Type B pancreatic cell (in vitro differentiated cells): ENCODE data around the gene ATP10D. TPM values are rescaled to one million over a fixed set of nuclear protein-coding genes. Genes with fewer than 3 reads are reported as not detected.

Experiments used
- DNase-seq: peaks from one replicate; pipeline ENCODE4 v3.0.0; 2021; ENCODE audit warnings: mixed read lengths; ENCODE audit not compliant: unreplicated experiment; ENCODE audit errors: extremely low spot score
- H3K27ac Mint-ChIP-seq: 2 replicates; pipeline ENCODE4 v1.8.0; 2021; ENCODE audit warnings: mild to moderate bottlenecking, mixed read lengths
- H3K27me3 Mint-ChIP-seq: 2 replicates; pipeline ENCODE4 v1.8.0; 2021; ENCODE audit warnings: mixed read lengths
- H3K36me3 Mint-ChIP-seq: 2 replicates; pipeline ENCODE4 v1.8.0; 2021; ENCODE audit warnings: mixed read lengths
- H3K4me1 Mint-ChIP-seq: one replicate; pipeline ENCODE4 v1.8.0; 2021; ENCODE audit warnings: mixed read lengths; ENCODE audit not compliant: unreplicated experiment
- H3K4me3 Mint-ChIP-seq: 2 replicates; pipeline ENCODE4 v1.8.0; 2021; ENCODE audit warnings: mild to moderate bottlenecking, mixed read lengths
- H3K9me3 Mint-ChIP-seq: 2 replicates; pipeline ENCODE4 v1.8.0; 2021; ENCODE audit warnings: mixed read lengths
- total RNA-seq: library from RNA; stranded (reverse); gene quantifications from 2 replicates; pipeline ENCODE4 v1.2.1, GENCODE V29; 2021; ENCODE audit warnings: low replicate concordance
- TF ChIP-seq, protein P1 (sequence below): fragments of 200-600 bp; sonication (generic); conservative IDR thresholded peaks from 2 replicates; pipeline ENCODE4 v1.5.0; 2021; ENCODE audit warnings: antibody characterized with exemption, mild to moderate bottlenecking

The ATP10D gene
- total RNA-seq, 1 donor from 2014 or later: 33.5 TPM

DNA sequence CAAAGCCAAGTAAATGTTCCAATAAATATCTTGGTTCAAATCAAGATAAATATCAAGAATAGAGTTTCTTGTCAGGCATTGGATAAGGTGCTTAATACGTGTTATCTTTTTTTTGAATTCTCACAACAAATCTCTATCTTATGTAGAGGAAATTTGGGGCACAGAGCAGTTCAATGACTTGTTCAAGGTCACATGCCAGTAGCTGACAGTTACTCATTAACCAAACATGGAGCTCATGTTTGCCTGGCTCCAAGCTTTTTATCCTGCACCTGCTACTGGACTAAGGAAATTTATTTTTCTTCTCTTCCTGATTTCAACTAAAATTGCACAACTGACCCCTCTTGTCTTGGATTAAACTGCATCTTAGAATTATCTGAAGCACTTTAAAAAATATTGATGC lies 76.3 kb downstream of the ATP10D start:
- no peaks in the 10 kb centered on the region for H3K9me3 Mint-ChIP-seq
- H3K36me3 Mint-ChIP-seq: peaks cover 10% of the 10 kb centered on the region

DNA sequence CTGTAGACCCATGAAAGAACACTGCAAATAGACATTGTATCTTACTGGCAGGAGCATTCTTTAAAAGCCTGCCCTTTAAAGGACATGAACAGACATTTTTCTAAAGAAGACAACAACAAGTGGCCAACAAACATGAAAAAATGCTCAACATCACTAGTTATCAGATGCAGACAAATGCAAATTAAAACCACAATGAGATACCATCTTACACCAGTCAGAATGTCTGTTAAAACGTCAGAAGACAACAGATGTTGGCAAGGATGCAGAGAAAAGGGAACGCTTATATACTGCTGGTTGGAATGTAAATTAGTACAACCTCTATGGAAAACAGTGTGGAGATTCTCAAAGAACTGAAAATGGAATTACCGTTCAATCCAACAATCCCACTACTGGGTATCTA lies 77.2 kb downstream of the ATP10D start:
- TF ChIP-seq, protein P1, sequence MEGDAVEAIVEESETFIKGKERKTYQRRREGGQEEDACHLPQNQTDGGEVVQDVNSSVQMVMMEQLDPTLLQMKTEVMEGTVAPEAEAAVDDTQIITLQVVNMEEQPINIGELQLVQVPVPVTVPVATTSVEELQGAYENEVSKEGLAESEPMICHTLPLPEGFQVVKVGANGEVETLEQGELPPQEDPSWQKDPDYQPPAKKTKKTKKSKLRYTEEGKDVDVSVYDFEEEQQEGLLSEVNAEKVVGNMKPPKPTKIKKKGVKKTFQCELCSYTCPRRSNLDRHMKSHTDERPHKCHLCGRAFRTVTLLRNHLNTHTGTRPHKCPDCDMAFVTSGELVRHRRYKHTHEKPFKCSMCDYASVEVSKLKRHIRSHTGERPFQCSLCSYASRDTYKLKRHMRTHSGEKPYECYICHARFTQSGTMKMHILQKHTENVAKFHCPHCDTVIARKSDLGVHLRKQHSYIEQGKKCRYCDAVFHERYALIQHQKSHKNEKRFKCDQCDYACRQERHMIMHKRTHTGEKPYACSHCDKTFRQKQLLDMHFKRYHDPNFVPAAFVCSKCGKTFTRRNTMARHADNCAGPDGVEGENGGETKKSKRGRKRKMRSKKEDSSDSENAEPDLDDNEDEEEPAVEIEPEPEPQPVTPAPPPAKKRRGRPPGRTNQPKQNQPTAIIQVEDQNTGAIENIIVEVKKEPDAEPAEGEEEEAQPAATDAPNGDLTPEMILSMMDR: no peak
- no peak overlapping the region for H3K4me3 Mint-ChIP-seq
- H3K27ac Mint-ChIP-seq: no peak overlapping the region
- H3K4me1 Mint-ChIP-seq: peaks cover 5% of the 10 kb centered on the region
- H3K27me3 Mint-ChIP-seq: no peaks in the 10 kb centered on the region
- H3K9me3 Mint-ChIP-seq: no peaks in the 10 kb centered on the region
- H3K36me3 Mint-ChIP-seq: peaks cover 14% of the 10 kb centered on the region
- DNase-seq: no peak

More for the DNA sequence above, 76.3 kb downstream of the ATP10D start:
- DNase-seq: no peak
- Mint-ChIP-seq H3K27ac (no peak overlapping the region), H3K4me1 (peaks cover 5% of the 10 kb centered on the region), H3K27me3 (no peaks in the 10 kb centered on the region), H3K4me3 (no peak overlapping the region)
- TF ChIP-seq, protein P1: no peak

DNA sequence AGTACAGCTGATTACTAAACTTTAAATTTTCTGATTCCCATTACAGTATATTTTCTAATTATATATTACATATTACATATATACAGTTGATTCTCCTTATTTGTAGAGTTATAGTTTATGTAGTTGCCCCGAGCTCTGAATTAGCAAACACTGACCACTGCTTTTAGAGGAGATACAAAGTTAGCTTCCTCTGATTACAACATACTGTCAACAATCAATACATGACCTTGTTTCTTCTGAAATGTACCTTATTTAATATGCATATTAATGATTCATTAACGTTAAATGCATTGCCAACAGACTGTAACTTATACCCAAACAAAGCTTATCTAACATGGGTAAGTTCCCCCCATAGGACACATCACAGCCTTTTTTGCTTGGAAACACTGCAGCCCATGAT lies 81.5 kb downstream of the ATP10D start:
- Mint-ChIP-seq H3K9me3 (no peaks in the 10 kb centered on the region), H3K36me3 (peaks cover 27% of the 10 kb centered on the region), H3K27me3 (no peaks in the 10 kb centered on the region), H3K4me1 (peaks cover 5% of the 10 kb centered on the region), H3K4me3 (no peak overlapping the region), H3K27ac (no peak overlapping the region)
- no peak for DNase-seq
- TF ChIP-seq, protein P1: no peak

DNA sequence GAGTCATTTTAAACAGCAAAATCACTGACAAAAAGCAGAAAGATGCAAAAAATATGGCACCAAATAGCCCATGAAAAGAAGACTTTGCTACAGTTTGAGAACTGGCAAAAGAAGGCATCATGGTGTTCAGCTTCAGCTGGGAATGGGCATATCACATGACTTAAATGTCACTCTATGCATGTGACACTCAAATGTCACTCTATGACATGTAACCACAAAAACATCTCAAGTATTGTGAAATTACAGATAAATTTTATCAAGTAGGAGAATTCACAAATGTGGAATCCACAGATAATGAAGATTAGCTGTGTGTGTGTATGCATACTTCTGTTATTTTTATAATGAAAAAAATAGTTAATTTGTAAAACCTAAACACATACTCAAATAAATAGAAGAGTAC lies 81.9 kb downstream of the ATP10D start:
- TF ChIP-seq, protein P1: no peak
- no peaks in the 10 kb centered on the region for H3K27me3 Mint-ChIP-seq
- no peak for DNase-seq
- no peaks in the 10 kb centered on the region for H3K9me3 Mint-ChIP-seq
- H3K36me3 Mint-ChIP-seq: peaks cover 29% of the 10 kb centered on the region
- H3K4me3 Mint-ChIP-seq: no peak overlapping the region
- H3K27ac Mint-ChIP-seq: no peak overlapping the region
- peaks cover 5% of the 10 kb centered on the region for H3K4me1 Mint-ChIP-seq

DNA sequence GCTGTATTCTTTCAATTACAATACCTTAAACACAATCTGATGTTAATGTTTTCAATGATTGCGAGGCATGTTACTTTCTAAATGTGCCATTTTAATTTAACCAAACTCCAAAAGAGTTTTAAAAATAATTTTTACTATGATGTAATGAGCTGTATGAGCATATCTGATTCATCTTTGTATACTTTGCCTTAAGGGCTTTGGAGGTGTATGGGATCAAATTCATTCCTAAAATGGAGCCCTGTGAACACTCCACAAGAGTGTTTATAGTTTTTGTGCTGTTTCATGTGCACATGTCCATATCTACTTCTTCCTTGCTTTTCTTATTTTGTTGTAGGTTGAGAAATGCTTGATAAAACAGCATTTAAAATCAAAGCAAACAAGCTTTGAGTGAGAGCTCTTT lies 82.4 kb downstream of the ATP10D start:
- TF ChIP-seq, protein P1: no peak
- no peaks in the 10 kb centered on the region for H3K9me3 Mint-ChIP-seq

DNA sequence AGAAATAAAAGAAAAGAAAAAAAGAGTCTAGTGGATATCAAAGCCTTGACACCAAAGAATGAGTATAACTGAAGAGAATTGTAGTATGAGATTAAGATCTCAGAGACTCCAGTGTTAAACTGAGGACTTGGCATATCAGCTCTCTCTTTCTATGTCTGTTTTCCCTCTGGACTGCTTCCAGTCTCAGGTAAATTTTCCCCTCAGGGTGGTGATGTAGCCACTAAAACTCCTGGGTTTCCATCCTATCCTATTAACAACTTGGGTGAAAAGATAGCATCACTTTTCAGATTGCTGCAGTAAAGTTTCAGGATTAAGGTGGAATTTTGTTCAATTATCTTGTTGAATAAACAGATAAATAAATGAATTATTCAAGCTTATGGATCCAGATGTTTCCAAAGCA lies 85.7 kb downstream of the ATP10D start:
- H3K36me3 Mint-ChIP-seq: peaks cover 32% of the 10 kb centered on the region
- H3K4me1 Mint-ChIP-seq: no peaks in the 10 kb centered on the region

More for the DNA sequence above, 82.4 kb downstream of the ATP10D start:
- Mint-ChIP-seq H3K4me1 (peaks cover 5% of the 10 kb centered on the region), H3K4me3 (no peak overlapping the region), H3K27ac (no peak overlapping the region), H3K27me3 (no peaks in the 10 kb centered on the region), H3K36me3 (peaks cover 33% of the 10 kb centered on the region)
- no peak for DNase-seq

More for the DNA sequence above, 85.7 kb downstream of the ATP10D start:
- H3K9me3 Mint-ChIP-seq: no peaks in the 10 kb centered on the region
- DNase-seq: no peak
- H3K4me3 Mint-ChIP-seq: no peak overlapping the region
- no peaks in the 10 kb centered on the region for H3K27me3 Mint-ChIP-seq
- H3K27ac Mint-ChIP-seq: no peak overlapping the region
- TF ChIP-seq, protein P1: no peak
